Testis (tissue), 2 donors: Measurements from ENCODE around the gene TTC5.

Source experiments
- POLR2A ChIP-seq: fragments of 450-650 bp; IDR thresholded peaks from one replicate; pipeline ENCODE4 v1.6.1; 2017; ENCODE audit warnings: antibody characterized with exemption, mild to moderate bottlenecking, moderate library complexity
- TF ChIP-seq, protein P1 (sequence below), 3 experiments: fragments of 450-650 bp in 2 of 3; fragments of 200-600 bp in 1 of 3; sonication (generic) in 1 of 3; IDR thresholded peaks; one replicate each; pipeline ENCODE4 v1.5.1; 2016 to 2019; ENCODE audit warnings: antibody characterized with exemption in 3 of 3, mild to moderate bottlenecking in 2 of 3, moderate library complexity in 1 of 3

DNA sequence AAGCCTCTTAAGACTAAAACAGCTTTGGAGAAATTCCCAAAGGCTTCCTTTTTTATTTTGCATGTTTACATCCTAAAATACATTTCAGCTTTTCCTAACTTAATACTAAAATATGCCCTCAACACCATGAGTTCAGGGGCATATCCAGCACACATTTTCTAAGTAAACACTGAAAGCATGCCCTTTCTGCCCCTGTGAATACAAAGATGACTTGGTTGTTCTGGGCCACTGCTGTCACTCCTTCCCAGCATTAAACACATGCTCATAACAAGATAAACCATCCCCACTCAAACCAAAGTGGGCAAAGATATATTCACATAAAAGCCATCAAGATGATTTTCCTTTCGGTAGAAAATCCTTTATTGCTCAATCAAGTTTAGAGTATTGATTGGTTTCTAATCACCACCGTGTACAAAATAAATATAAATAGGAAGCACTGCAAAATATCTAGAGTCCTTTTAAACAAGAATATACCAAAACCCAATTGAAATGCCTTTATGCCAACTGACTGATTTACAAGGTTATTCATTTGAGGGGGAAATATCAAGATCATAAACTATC lies 25.4 kb upstream of the TTC5 start:
- TF ChIP-seq, protein P1, sequence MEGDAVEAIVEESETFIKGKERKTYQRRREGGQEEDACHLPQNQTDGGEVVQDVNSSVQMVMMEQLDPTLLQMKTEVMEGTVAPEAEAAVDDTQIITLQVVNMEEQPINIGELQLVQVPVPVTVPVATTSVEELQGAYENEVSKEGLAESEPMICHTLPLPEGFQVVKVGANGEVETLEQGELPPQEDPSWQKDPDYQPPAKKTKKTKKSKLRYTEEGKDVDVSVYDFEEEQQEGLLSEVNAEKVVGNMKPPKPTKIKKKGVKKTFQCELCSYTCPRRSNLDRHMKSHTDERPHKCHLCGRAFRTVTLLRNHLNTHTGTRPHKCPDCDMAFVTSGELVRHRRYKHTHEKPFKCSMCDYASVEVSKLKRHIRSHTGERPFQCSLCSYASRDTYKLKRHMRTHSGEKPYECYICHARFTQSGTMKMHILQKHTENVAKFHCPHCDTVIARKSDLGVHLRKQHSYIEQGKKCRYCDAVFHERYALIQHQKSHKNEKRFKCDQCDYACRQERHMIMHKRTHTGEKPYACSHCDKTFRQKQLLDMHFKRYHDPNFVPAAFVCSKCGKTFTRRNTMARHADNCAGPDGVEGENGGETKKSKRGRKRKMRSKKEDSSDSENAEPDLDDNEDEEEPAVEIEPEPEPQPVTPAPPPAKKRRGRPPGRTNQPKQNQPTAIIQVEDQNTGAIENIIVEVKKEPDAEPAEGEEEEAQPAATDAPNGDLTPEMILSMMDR (IDR thresholded peaks at IDR 0.05): no peak
- no peak for TF ChIP-seq POLR2A
